Right lobe of liver (tissue), 4 donors: Measurements from ENCODE around the gene DYRK1A.

Source experiments
- CTCF ChIP-seq, 4 donors: fragments of 200-600 bp in 3 of 4; fragments of 450-650 bp in 1 of 4; IDR thresholded peaks; one replicate each; pipeline versions ENCODE4 v1.5.1 to v1.8.0; 2016 to 2022; ENCODE audit warnings: antibody characterized with exemption in 4 of 4, mild to moderate bottlenecking in 2 of 4
- POLR2A ChIP-seq: fragments of 450-650 bp; IDR thresholded peaks from one replicate; pipeline ENCODE4 v1.6.1; 2017; ENCODE audit warnings: antibody characterized with exemption, mild to moderate bottlenecking
- donor health status: DM: no; HTN: no; CAD: no.
- donor health status: DM: no; HTN: no; CAD: no.
- donor health status: DM: no; HTN: yes; CAD: no.

GRCh38 chr21:37503848-37504467, 137.4 kb downstream of the DYRK1A start:
- TF ChIP-seq POLR2A, result no peak
- no peak for TF ChIP-seq CTCF (IDR thresholded peaks at IDR 0.05)
